ENCODE measurements around the gene TENT4A.

The TENT4A gene

GRCh38 chr5:6740586-6741150 is 27.4 kb downstream of the TENT4A start:
- Histone ChIP-seq H4K20me1 (ENCODE audit: insufficient read depth, low read length) (peaks cover 32% of the 10 kb centered on the region), H3K79me2 (ENCODE audit: low read length) (peaks cover 50% of the 10 kb centered on the region), H3K4me3 (ENCODE audit: low read length) (no peak overlapping the region), H3K36me3 (replicated peaks; ENCODE audit: low read depth, low read length) (peaks cover 52% of the 10 kb centered on the region), H3K9me3 (ENCODE audit: insufficient read depth, low read length) (no peaks in the 10 kb centered on the region), H2AFZ (ENCODE audit: low read depth, low read length) (no peak overlapping the region), H3K4me1 (ENCODE audit: low read length) (peaks cover 43% of the 10 kb centered on the region), H3K9ac (ENCODE audit: low read length) (no peak overlapping the region), H3K27me3 (ENCODE audit: low read depth, low read length) (no peaks in the 10 kb centered on the region), H3K27ac (ENCODE audit: low read length) (no peak overlapping the region), H3K4me2 (ENCODE audit: low read length) (no peak overlapping the region)
- TF ChIP-seq, protein P1, sequence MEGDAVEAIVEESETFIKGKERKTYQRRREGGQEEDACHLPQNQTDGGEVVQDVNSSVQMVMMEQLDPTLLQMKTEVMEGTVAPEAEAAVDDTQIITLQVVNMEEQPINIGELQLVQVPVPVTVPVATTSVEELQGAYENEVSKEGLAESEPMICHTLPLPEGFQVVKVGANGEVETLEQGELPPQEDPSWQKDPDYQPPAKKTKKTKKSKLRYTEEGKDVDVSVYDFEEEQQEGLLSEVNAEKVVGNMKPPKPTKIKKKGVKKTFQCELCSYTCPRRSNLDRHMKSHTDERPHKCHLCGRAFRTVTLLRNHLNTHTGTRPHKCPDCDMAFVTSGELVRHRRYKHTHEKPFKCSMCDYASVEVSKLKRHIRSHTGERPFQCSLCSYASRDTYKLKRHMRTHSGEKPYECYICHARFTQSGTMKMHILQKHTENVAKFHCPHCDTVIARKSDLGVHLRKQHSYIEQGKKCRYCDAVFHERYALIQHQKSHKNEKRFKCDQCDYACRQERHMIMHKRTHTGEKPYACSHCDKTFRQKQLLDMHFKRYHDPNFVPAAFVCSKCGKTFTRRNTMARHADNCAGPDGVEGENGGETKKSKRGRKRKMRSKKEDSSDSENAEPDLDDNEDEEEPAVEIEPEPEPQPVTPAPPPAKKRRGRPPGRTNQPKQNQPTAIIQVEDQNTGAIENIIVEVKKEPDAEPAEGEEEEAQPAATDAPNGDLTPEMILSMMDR (IDR thresholded peaks at IDR 0.05; ENCODE audit: low read depth, low read length), result no peak
- no peak for TF ChIP-seq EZH2phosphoT487 (IDR thresholded peaks at IDR 0.05; ENCODE audit: low read depth)

GRCh38 chr5:6742081-6742758 is 29.0 kb downstream of the TENT4A start:
- H3K4me3 ChIP-seq (ENCODE audit: low read length), result no peak overlapping the region
- peaks cover 32% of the 10 kb centered on the region for H4K20me1 ChIP-seq (ENCODE audit: insufficient read depth, low read length)
- no peak overlapping the region for H2AFZ ChIP-seq (ENCODE audit: low read depth, low read length)
- TF ChIP-seq, protein P1 (IDR thresholded peaks at IDR 0.05; ENCODE audit: low read depth, low read length), result no peak
- no peak for TF ChIP-seq EZH2phosphoT487 (IDR thresholded peaks at IDR 0.05; ENCODE audit: low read depth)
- no peak overlapping the region for H3K4me2 ChIP-seq (ENCODE audit: low read length)
- H3K27ac ChIP-seq (ENCODE audit: low read length), result no peak overlapping the region
- H3K79me2 ChIP-seq (ENCODE audit: low read length), result peaks cover 48% of the 10 kb centered on the region
- no peaks in the 10 kb centered on the region for H3K9me3 ChIP-seq (ENCODE audit: insufficient read depth, low read length)
- peaks cover 49% of the 10 kb centered on the region for H3K36me3 ChIP-seq (replicated peaks; ENCODE audit: low read depth, low read length)
- no peak overlapping the region for H3K9ac ChIP-seq (ENCODE audit: low read length)
- H3K4me1 ChIP-seq (ENCODE audit: low read length), result peaks cover 28% of the 10 kb centered on the region
- no peaks in the 10 kb centered on the region for H3K27me3 ChIP-seq (ENCODE audit: low read depth, low read length)

DNA sequence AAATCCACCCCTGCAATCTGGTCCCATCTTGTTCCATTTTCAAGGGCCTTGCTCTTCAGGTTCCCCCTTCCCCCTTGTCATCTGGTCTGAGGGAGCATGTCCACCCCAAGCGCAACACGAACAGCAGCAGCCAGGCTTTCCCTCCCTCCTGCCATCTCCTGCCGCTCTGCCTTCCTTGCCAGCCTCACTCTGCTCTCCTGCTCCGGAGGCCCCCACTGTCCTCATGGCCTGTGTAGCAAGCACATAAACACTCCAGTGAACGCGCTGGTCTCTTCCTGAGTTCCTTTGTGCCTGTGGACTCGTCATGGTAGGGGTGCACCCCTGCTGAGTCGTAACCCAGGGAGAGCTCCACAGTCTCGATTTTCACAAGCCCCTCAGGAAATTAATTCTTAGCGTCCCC is 29.9 kb downstream of the TENT4A start:
- Histone ChIP-seq H3K9me3 (ENCODE audit: insufficient read depth, low read length) (no peaks in the 10 kb centered on the region), H3K4me2 (ENCODE audit: low read length) (no peak overlapping the region), H2AFZ (ENCODE audit: low read depth, low read length) (no peak overlapping the region), H3K4me3 (ENCODE audit: low read length) (no peak overlapping the region), H4K20me1 (ENCODE audit: insufficient read depth, low read length) (peaks cover 34% of the 10 kb centered on the region), H3K36me3 (replicated peaks; ENCODE audit: low read depth, low read length) (peaks cover 49% of the 10 kb centered on the region), H3K27me3 (ENCODE audit: low read depth, low read length) (no peaks in the 10 kb centered on the region), H3K4me1 (ENCODE audit: low read length) (peaks cover 18% of the 10 kb centered on the region), H3K27ac (ENCODE audit: low read length) (no peak overlapping the region), H3K9ac (ENCODE audit: low read length) (no peak overlapping the region), H3K79me2 (ENCODE audit: low read length) (peaks cover 54% of the 10 kb centered on the region)
- TF ChIP-seq EZH2phosphoT487 (IDR thresholded peaks at IDR 0.05; ENCODE audit: low read depth), result no peak
- TF ChIP-seq, protein P1 (IDR thresholded peaks at IDR 0.05; ENCODE audit: low read depth, low read length), result no peak

DNA sequence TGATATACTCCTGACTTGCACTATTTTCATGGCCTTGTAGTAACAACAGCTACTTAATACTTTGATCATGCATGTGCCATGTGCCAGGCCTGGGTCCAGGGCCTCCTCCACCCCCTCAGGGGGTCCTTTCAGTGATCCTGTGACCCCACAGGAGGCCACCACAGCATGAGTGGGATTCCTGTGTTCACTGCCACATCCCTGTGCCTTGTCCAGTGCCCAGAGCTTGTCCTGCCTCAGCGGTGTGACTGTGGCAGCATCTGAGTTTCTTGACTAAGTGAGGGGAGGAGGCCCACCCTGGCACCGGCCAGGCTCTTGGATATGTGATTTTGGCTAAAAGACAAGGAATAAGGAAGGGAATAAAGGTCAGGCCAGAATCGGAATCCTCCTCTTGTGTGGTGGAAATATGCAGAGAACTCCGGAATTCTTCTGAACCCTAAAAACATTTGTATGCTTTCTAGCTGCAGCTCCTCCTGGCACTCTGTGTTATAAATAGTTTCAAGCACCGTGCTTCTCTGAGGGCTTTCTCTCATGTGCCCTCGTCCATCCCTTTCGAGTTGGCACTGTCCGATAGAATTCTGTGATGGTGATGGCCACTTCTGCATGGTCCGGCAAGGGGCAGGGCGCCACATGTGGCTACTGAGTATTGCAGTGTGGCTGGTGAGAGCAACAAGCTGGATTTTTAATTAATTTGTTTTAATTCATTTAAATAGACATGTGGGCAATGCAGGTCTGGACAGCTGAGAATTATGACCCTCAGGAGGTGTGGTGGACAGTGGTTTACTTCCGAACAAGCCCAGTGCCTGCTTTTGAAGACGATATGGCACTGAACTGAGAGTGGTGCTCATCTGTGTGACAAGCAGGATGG is 31.8 kb downstream of the TENT4A start:
- Histone ChIP-seq H3K4me2 (ENCODE audit: low read length) (no peak overlapping the region), H3K4me1 (ENCODE audit: low read length) (peaks cover 4% of the 10 kb centered on the region), H3K79me2 (ENCODE audit: low read length) (peaks cover 49% of the 10 kb centered on the region), H4K20me1 (ENCODE audit: insufficient read depth, low read length) (peaks cover 38% of the 10 kb centered on the region), H3K4me3 (ENCODE audit: low read length) (no peak overlapping the region), H3K9ac (ENCODE audit: low read length) (no peak overlapping the region), H3K9me3 (ENCODE audit: insufficient read depth, low read length) (no peaks in the 10 kb centered on the region), H3K27ac (ENCODE audit: low read length) (no peak overlapping the region), H3K36me3 (replicated peaks; ENCODE audit: low read depth, low read length) (peaks cover 35% of the 10 kb centered on the region), H2AFZ (ENCODE audit: low read depth, low read length) (no peak overlapping the region), H3K27me3 (ENCODE audit: low read depth, low read length) (no peaks in the 10 kb centered on the region)
- TF ChIP-seq, protein P1 (IDR thresholded peaks at IDR 0.05; ENCODE audit: low read depth, low read length), result no peak
- no peak for TF ChIP-seq EZH2phosphoT487 (IDR thresholded peaks at IDR 0.05; ENCODE audit: low read depth)
